ENCODE measurements around the gene ASB10.
A peak's percentile ranks its signal among the peaks of the same experiment; 100 is the strongest.

The ASB10 gene

GRCh38 chr7:151185762-151186639 lies 1.0 kb downstream of the ASB10 start:
- DNase-seq, result peak; percentile 7

GRCh38 chr7:151181011-151181431 lies 6.0 kb downstream of the ASB10 start:
- DNase-seq, result no peak

- DNase-seq, result no peak
Observed at GRCh38 chr7:151179946-151180345, 7.1 kb downstream of the ASB10 start.

GRCh38 chr7:151179287-151179860 lies 7.7 kb downstream of the ASB10 start:
- DNase-seq, result no peak

- DNase-seq, result no peak
Observed at GRCh38 chr7:151178831-151179230, 8.2 kb downstream of the ASB10 start.

- DNase-seq, result no peak
Observed at GRCh38 chr7:151178236-151178635, 8.8 kb downstream of the ASB10 start.

- DNase-seq, result no peak
Observed at GRCh38 chr7:151177310-151177709, 9.7 kb downstream of the ASB10 start.

- DNase-seq, result no peak
Observed at GRCh38 chr7:151176401-151176800, 10.6 kb downstream of the ASB10 start.

GRCh38 chr7:151175793-151176311 lies 11.2 kb downstream of the ASB10 start:
- DNase-seq, result no peak

GRCh38 chr7:151175047-151175792 lies 11.8 kb downstream of the ASB10 start:
- no peak for DNase-seq

GRCh38 chr7:151174246-151175046 lies 12.6 kb downstream of the ASB10 start:
- DNase-seq, result peak; percentile 56

GRCh38 chr7:151173386-151174245 lies 13.4 kb downstream of the ASB10 start:
- DNase-seq, result no peak

GRCh38 chr7:151172273-151173141 lies 14.5 kb downstream of the ASB10 start:
- peak; percentile 76 for DNase-seq

- DNase-seq, result no peak
Observed at GRCh38 chr7:151168787-151169162, 18.3 kb downstream of the ASB10 start.

GRCh38 chr7:151168003-151168786 lies 18.9 kb downstream of the ASB10 start:
- DNase-seq, result peak; percentile 44

- DNase-seq, result no peak
Observed at GRCh38 chr7:151167197-151167961, 19.7 kb downstream of the ASB10 start, which contains the start of gene GBX1. GBX1 (minus strand) TSS chr7:151167694; CDS start chr7:151167548, 146 bp downstream.

- no peak for DNase-seq
Observed at GRCh38 chr7:151166629-151167196, 20.3 kb downstream of the ASB10 start.

- DNase-seq, result no peak
Observed at GRCh38 chr7:151161757-151162156, 25.3 kb downstream of the ASB10 start.

Data from CD4-positive, alpha-beta T cell treated with Interleukin-15 for 1 hour (primary cell).